CD8-positive, alpha-beta memory T cell (primary cell): Measurements from ENCODE around the gene MAPK4. TPM values are rescaled to one million over a fixed set of nuclear protein-coding genes. Genes with fewer than 3 reads are reported as not detected.
"Not testable (repeated sequence)": the region's sequence is repeated elsewhere in the genome, so short reads cannot be mapped to it uniquely, and the experiment has no call there.

ENCODE experiments used
- CTCF ChIA-PET: fragments of 350-600 bp; sonication (Branson Sonifier 250); formaldehyde crosslinking; loops from one replicate; lab custom pipeline; 2021; ENCODE audit warnings: antibody characterized with exemption; lab: Charles Lee
- POLR2A ChIA-PET: fragments of 350-600 bp; sonication (Branson Sonifier 250); formaldehyde crosslinking; loops from one replicate; lab custom pipeline; 2021; ENCODE audit warnings: antibody characterized with exemption; lab: Charles Lee
- DNase-seq, 5 donors: peaks; one replicate each; pipeline versions ENCODE4 v3.0.0 to v3.0.0-alpha.2; 2020 to 2022; ENCODE audit warnings: mixed read lengths in 1 of 5
- H3K27ac ChIP-seq: one replicate; pipeline ENCODE4 v1.7.0; 2013; ENCODE audit warnings: low read depth, mild to moderate bottlenecking, low read length, moderate library complexity
- H3K27me3 ChIP-seq: 2 replicates; pipeline ENCODE4 v1.7.0; 2013; ENCODE audit warnings: low read length, mild to moderate bottlenecking; ENCODE audit not compliant: insufficient read depth, poor library complexity, severe bottlenecking
- H3K36me3 ChIP-seq: 2 replicates; pipeline ENCODE4 v1.7.0; 2013; ENCODE audit warnings: mild to moderate bottlenecking, low read length, moderate library complexity; ENCODE audit not compliant: insufficient read depth
- H3K4me1 ChIP-seq: 2 replicates; pipeline ENCODE4 v1.7.0; 2013; ENCODE audit warnings: mild to moderate bottlenecking, low read length, moderate library complexity; ENCODE audit not compliant: insufficient read depth
- H3K4me3 ChIP-seq: 2 replicates; pipeline ENCODE4 v1.7.0; 2013; ENCODE audit warnings: mild to moderate bottlenecking, low read length
- H3K9me3 ChIP-seq: 2 replicates; pipeline ENCODE4 v1.7.0; 2013; ENCODE audit warnings: mild to moderate bottlenecking, low read length
- H3K27ac Mint-ChIP-seq, 8 donors: one replicate each; pipeline ENCODE4 v1.8.0; 2020 to 2021; ENCODE audit warnings: mixed read lengths in 8 of 8, mild to moderate bottlenecking in 6 of 8, inconsistent platforms in 3 of 8, moderate library complexity in 3 of 8
- H3K27me3 Mint-ChIP-seq, 2 donors: one replicate each; pipeline ENCODE4 v1.8.0; 2020 to 2021; ENCODE audit warnings: mixed read lengths in 2 of 2, mild to moderate bottlenecking in 1 of 2, moderate library complexity in 1 of 2
- H3K36me3 Mint-ChIP-seq, 3 donors: one replicate each; pipeline ENCODE4 v1.8.0; 2020 to 2021; ENCODE audit warnings: mixed read lengths in 3 of 3, inconsistent platforms in 1 of 3, mild to moderate bottlenecking in 1 of 3
- H3K4me1 Mint-ChIP-seq, 3 donors: one replicate each; pipeline ENCODE4 v1.8.0; 2020 to 2021; ENCODE audit warnings: mixed read lengths in 3 of 3, inconsistent platforms in 1 of 3, mild to moderate bottlenecking in 1 of 3
- H3K4me3 Mint-ChIP-seq, 7 donors: one replicate each; pipeline ENCODE4 v1.8.0; 2020 to 2021; ENCODE audit warnings: mixed read lengths in 7 of 7, mild to moderate bottlenecking in 6 of 7, moderate library complexity in 4 of 7, inconsistent platforms in 2 of 7
- H3K9me3 Mint-ChIP-seq, 5 donors: one replicate each; pipeline ENCODE4 v1.8.0; 2020 to 2022; ENCODE audit warnings: mixed read lengths in 5 of 5, mild to moderate bottlenecking in 3 of 5, moderate library complexity in 2 of 5, inconsistent platforms in 1 of 5
- polyA plus RNA-seq: library from polyadenylated mRNA; unstranded; fragments of 300-500 nt; fragmentation: Illumina TruSeq; gene quantifications from one replicate; pipeline ENCODE4 v1.2.3, GENCODE V29; 2021
- total RNA-seq, 2 experiments: library from RNA; stranded (reverse); gene quantifications; one replicate each; pipeline ENCODE4 v1.2.3, GENCODE V29; 2021

MAPK4 gene
- total RNA-seq (not detected), polyA plus RNA-seq (not detected)

- Mint-ChIP-seq H3K27me3 (peaks cover 22 to 77% of the 10 kb centered on the region in 2 donors), H3K9me3 (peaks cover 6 to 17% (median 10%) of the 10 kb centered on the region in 5 donors), H3K4me1 (peaks cover 8 to 13% (median 11%) of the 10 kb centered on the region in 3 donors), H3K27ac (no peak within 1 kb of the TSS), H3K4me3 (peak within 1 kb of the TSS; percentile 18 to 76 (median 61)), H3K36me3 (peaks cover 0 to 2% (median 0%) of the 10 kb centered on the region in 3 donors)
- Histone ChIP-seq H3K27me3 (peaks cover 30% of the 10 kb centered on the region), H3K9me3 (no peaks in the 10 kb centered on the region), H3K36me3 (no peaks in the 10 kb centered on the region), H3K27ac (no peak within 1 kb of the TSS), H3K4me3 (no peak within 1 kb of the TSS), H3K4me1 (no peaks in the 10 kb centered on the region)
- ChIA-PET POLR2A (no interaction called here), CTCF (no interaction called here)
- DNase-seq = no peak
These were observed at the start of gene MAPK4 for GRCh38 chr18:50559752-50560680. Gene MAPK4, plus strand, starts transcription at chr18:50560087. Its CDS starts 103,872 bp downstream, at chr18:50663959.

GRCh38 chr18:50517277-50517676, 42.6 kb upstream of the MAPK4 start:
- H3K27ac Mint-ChIP-seq, DNase-seq, H3K27me3 Mint-ChIP-seq, H3K9me3 ChIP-seq, H3K27me3 ChIP-seq, CTCF ChIA-PET, H3K4me3 ChIP-seq, POLR2A ChIA-PET, H3K4me1 ChIP-seq, H3K36me3 Mint-ChIP-seq, H3K4me3 Mint-ChIP-seq, H3K27ac ChIP-seq, H3K4me1 Mint-ChIP-seq, H3K36me3 ChIP-seq, H3K9me3 Mint-ChIP-seq: not testable (repeated sequence)

- no peaks in the 10 kb centered on the region for H3K4me1 ChIP-seq
- peaks cover 4 to 16% of the 10 kb centered on the region in 2 donors for H3K27me3 Mint-ChIP-seq
- H3K4me3 ChIP-seq = no peak overlapping the region
- H3K27ac ChIP-seq = no peak overlapping the region
- H3K36me3 ChIP-seq = no peaks in the 10 kb centered on the region
- no peak for DNase-seq
- CTCF ChIA-PET = no interaction called here
- H3K27ac Mint-ChIP-seq = no peak overlapping the region
- no peak overlapping the region for H3K4me3 Mint-ChIP-seq
- H3K27me3 ChIP-seq = no peaks in the 10 kb centered on the region
- H3K9me3 Mint-ChIP-seq = peaks cover 0 to 8% (median 0%) of the 10 kb centered on the region in 5 donors
- H3K36me3 Mint-ChIP-seq = no peaks in the 10 kb centered on the region
- POLR2A ChIA-PET = no interaction called here
- H3K4me1 Mint-ChIP-seq = no peaks in the 10 kb centered on the region
- no peaks in the 10 kb centered on the region for H3K9me3 ChIP-seq
These were observed 40.9 kb upstream of the MAPK4 start for GRCh38 chr18:50518787-50519546.

- Mint-ChIP-seq H3K27me3 (peaks cover 5 to 23% of the 10 kb centered on the region in 2 donors), H3K27ac (no peak overlapping the region), H3K4me3 (no peak overlapping the region), H3K9me3 (peaks cover 0 to 12% (median 0%) of the 10 kb centered on the region in 5 donors), H3K36me3 (no peaks in the 10 kb centered on the region), H3K4me1 (no peaks in the 10 kb centered on the region)
- Histone ChIP-seq H3K4me1 (no peaks in the 10 kb centered on the region), H3K4me3 (no peak overlapping the region), H3K36me3 (no peaks in the 10 kb centered on the region), H3K27ac (no peak overlapping the region), H3K9me3 (no peaks in the 10 kb centered on the region), H3K27me3 (no peaks in the 10 kb centered on the region)
- ChIA-PET POLR2A (no interaction called here), CTCF (no interaction called here)
- DNase-seq = no peak
These were observed 36.7 kb upstream of the MAPK4 start for GRCh38 chr18:50523165-50523564.

GRCh38 chr18:50527636-50528307, 32.1 kb upstream of the MAPK4 start:
- no peaks in the 10 kb centered on the region for H3K36me3 ChIP-seq

GRCh38 chr18:50528806-50529205, 31.1 kb upstream of the MAPK4 start:
- H3K36me3 ChIP-seq = no peaks in the 10 kb centered on the region
- no peaks in the 10 kb centered on the region for H3K9me3 ChIP-seq
- peaks cover 14 to 17% (median 14%) of the 10 kb centered on the region in 5 donors for H3K9me3 Mint-ChIP-seq
- H3K27ac ChIP-seq = no peak overlapping the region
- CTCF ChIA-PET = no interaction called here
- H3K4me3 ChIP-seq = no peak overlapping the region
- H3K4me1 ChIP-seq = no peaks in the 10 kb centered on the region
- peaks cover 4 to 9% of the 10 kb centered on the region in 2 donors for H3K27me3 Mint-ChIP-seq
- H3K27me3 ChIP-seq = no peaks in the 10 kb centered on the region
- no peak for DNase-seq
- H3K36me3 Mint-ChIP-seq = peaks cover 0 to 3% (median 0%) of the 10 kb centered on the region in 3 donors
- POLR2A ChIA-PET = no interaction called here
- no peak overlapping the region for H3K27ac Mint-ChIP-seq
- no peak overlapping the region for H3K4me3 Mint-ChIP-seq
- no peaks in the 10 kb centered on the region for H3K4me1 Mint-ChIP-seq

More at GRCh38 chr18:50527636-50528307, 32.1 kb upstream of the MAPK4 start:
- CTCF ChIA-PET = no interaction called here
- Mint-ChIP-seq H3K27ac (no peak overlapping the region), H3K9me3 (peaks cover 4 to 13% (median 5%) of the 10 kb centered on the region in 5 donors), H3K36me3 (peaks cover 0 to 1% (median 0%) of the 10 kb centered on the region in 3 donors), H3K4me3 (no peak overlapping the region), H3K27me3 (peaks cover 5 to 18% of the 10 kb centered on the region in 2 donors), H3K4me1 (no peaks in the 10 kb centered on the region)
- POLR2A ChIA-PET = no interaction called here
- H3K4me1 ChIP-seq = no peaks in the 10 kb centered on the region
- no peaks in the 10 kb centered on the region for H3K9me3 ChIP-seq
- no peak for DNase-seq
- H3K27ac ChIP-seq = no peak overlapping the region
- no peak overlapping the region for H3K4me3 ChIP-seq
- H3K27me3 ChIP-seq = no peaks in the 10 kb centered on the region

GRCh38 chr18:50533822-50534221, 26.1 kb upstream of the MAPK4 start:
- H3K27ac Mint-ChIP-seq, H3K36me3 Mint-ChIP-seq, H3K36me3 ChIP-seq, H3K27ac ChIP-seq, H3K4me1 ChIP-seq, CTCF ChIA-PET, DNase-seq, H3K27me3 Mint-ChIP-seq, H3K4me1 Mint-ChIP-seq, H3K4me3 Mint-ChIP-seq, H3K9me3 ChIP-seq, H3K27me3 ChIP-seq, POLR2A ChIA-PET, H3K4me3 ChIP-seq: not testable (repeated sequence)
- peaks cover 13 to 25% (median 25%) of the 10 kb centered on the region in 5 donors for H3K9me3 Mint-ChIP-seq
